ENCODE results near the gene CAMKMT. TPM values are rescaled to one million over a fixed set of nuclear protein-coding genes. Genes with fewer than 3 reads are reported as not detected.

CAMKMT gene
- total RNA-seq, 4 donors from 2014 or later = 6.0 to 15.3 (median 10.7) TPM

- 96% methylated on average over 6 of the region's 6 CpGs for WGBS
- Histone ChIP-seq H3K4me1 (no peaks in the 10 kb centered on the region), H3K27me3 (no peaks in the 10 kb centered on the region), H3K27ac (no peak overlapping the region), H3K9me3 (no peaks in the 10 kb centered on the region), H3K36me3 (no peaks in the 10 kb centered on the region), H3K4me3 (no peak overlapping the region)
- no peak for TF ChIP-seq CTCF (IDR thresholded peaks at IDR 0.05)
- TF ChIP-seq EP300 (IDR thresholded peaks at IDR 0.05) = no peak
- TF ChIP-seq POLR2AphosphoS5 (IDR thresholded peaks at IDR 0.05) = no peak
- TF ChIP-seq POLR2A (IDR thresholded peaks at IDR 0.05) = no peak
- DNase-seq (ENCODE audit: low spot score in 2 of 2) = no peak
Observed at GRCh38 chr2:44682459-44682858, 320.7 kb downstream of the CAMKMT start.

GRCh38 chr2:44684559-44684958 is 322.8 kb downstream of the CAMKMT start:
- no peak for TF ChIP-seq EP300 (IDR thresholded peaks at IDR 0.05)
- TF ChIP-seq POLR2A (IDR thresholded peaks at IDR 0.05) = no peak
- TF ChIP-seq CTCF (IDR thresholded peaks at IDR 0.05) = no peak
- no peak for TF ChIP-seq POLR2AphosphoS5 (IDR thresholded peaks at IDR 0.05)

GRCh38 chr2:44686561-44686960 is 324.8 kb downstream of the CAMKMT start:
- H3K4me3 ChIP-seq = no peak overlapping the region
- H3K4me1 ChIP-seq = no peaks in the 10 kb centered on the region
- 81% methylated on average over 2 of the region's 2 CpGs for WGBS
- no peak for TF ChIP-seq CTCF (IDR thresholded peaks at IDR 0.05)
- TF ChIP-seq POLR2A (IDR thresholded peaks at IDR 0.05) = no peak
- no peak for TF ChIP-seq POLR2AphosphoS5 (IDR thresholded peaks at IDR 0.05)
- no peak for TF ChIP-seq EP300 (IDR thresholded peaks at IDR 0.05)
- no peak for DNase-seq (ENCODE audit: low spot score in 2 of 2)
- H3K36me3 ChIP-seq = no peaks in the 10 kb centered on the region
- H3K9me3 ChIP-seq = no peaks in the 10 kb centered on the region
- H3K27me3 ChIP-seq = no peaks in the 10 kb centered on the region
- H3K27ac ChIP-seq = no peak overlapping the region

More at GRCh38 chr2:44684559-44684958, 322.8 kb downstream of the CAMKMT start:
- Histone ChIP-seq H3K9me3 (no peaks in the 10 kb centered on the region), H3K36me3 (no peaks in the 10 kb centered on the region), H3K27ac (no peak overlapping the region), H3K4me1 (no peaks in the 10 kb centered on the region), H3K4me3 (no peak overlapping the region), H3K27me3 (no peaks in the 10 kb centered on the region)
- DNase-seq (ENCODE audit: low spot score in 2 of 2) = no peak

GRCh38 chr2:44687686-44688455 is 326.1 kb downstream of the CAMKMT start:
- H3K36me3 ChIP-seq = no peaks in the 10 kb centered on the region
- WGBS = 86% methylated on average over 5 of the region's 5 CpGs
- TF ChIP-seq EP300 (IDR thresholded peaks at IDR 0.05) (no peak), POLR2A (IDR thresholded peaks at IDR 0.05) (no peak), CTCF (IDR thresholded peaks at IDR 0.05) (no peak), POLR2AphosphoS5 (IDR thresholded peaks at IDR 0.05) (no peak)

GRCh38 chr2:44688456-44689124 is 326.8 kb downstream of the CAMKMT start:
- Histone ChIP-seq H3K4me1 (no peaks in the 10 kb centered on the region), H3K4me3 (no peak overlapping the region), H3K9me3 (no peaks in the 10 kb centered on the region), H3K27me3 (no peaks in the 10 kb centered on the region), H3K36me3 (no peaks in the 10 kb centered on the region), H3K27ac (no peak overlapping the region)
- WGBS = 89% methylated on average over 2 of the region's 2 CpGs
- no peak for DNase-seq (ENCODE audit: low spot score in 2 of 2)
- no peak for TF ChIP-seq POLR2A (IDR thresholded peaks at IDR 0.05)
- no peak for TF ChIP-seq POLR2AphosphoS5 (IDR thresholded peaks at IDR 0.05)
- no peak for TF ChIP-seq CTCF (IDR thresholded peaks at IDR 0.05)
- no peak for TF ChIP-seq EP300 (IDR thresholded peaks at IDR 0.05)

More at GRCh38 chr2:44687686-44688455, 326.1 kb downstream of the CAMKMT start:
- Histone ChIP-seq H3K4me3 (no peak overlapping the region), H3K9me3 (no peaks in the 10 kb centered on the region), H3K27ac (no peak overlapping the region), H3K27me3 (no peaks in the 10 kb centered on the region), H3K4me1 (no peaks in the 10 kb centered on the region)
- no peak for DNase-seq (ENCODE audit: low spot score in 2 of 2)
